A549 treated with Mapracorat at 1 μM for 4 hours (cell line): ENCODE results near the gene VAPA. TPM values are rescaled to one million over a fixed set of nuclear protein-coding genes. Genes with fewer than 3 reads are reported as not detected.

Source experiments
- total RNA-seq: library from RNA; stranded (reverse); fragments of 200-300 nt; extraction: Qiagen RNA extraction; gene quantifications from 5 replicates; pipeline ENCODE4 v1.2.3, GENCODE V29; 2022

VAPA gene, protein sequence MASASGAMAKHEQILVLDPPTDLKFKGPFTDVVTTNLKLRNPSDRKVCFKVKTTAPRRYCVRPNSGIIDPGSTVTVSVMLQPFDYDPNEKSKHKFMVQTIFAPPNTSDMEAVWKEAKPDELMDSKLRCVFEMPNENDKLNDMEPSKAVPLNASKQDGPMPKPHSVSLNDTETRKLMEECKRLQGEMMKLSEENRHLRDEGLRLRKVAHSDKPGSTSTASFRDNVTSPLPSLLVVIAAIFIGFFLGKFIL
- 150 to 188 TPM (median 162 TPM) in 5 replicates for total RNA-seq

DNA sequence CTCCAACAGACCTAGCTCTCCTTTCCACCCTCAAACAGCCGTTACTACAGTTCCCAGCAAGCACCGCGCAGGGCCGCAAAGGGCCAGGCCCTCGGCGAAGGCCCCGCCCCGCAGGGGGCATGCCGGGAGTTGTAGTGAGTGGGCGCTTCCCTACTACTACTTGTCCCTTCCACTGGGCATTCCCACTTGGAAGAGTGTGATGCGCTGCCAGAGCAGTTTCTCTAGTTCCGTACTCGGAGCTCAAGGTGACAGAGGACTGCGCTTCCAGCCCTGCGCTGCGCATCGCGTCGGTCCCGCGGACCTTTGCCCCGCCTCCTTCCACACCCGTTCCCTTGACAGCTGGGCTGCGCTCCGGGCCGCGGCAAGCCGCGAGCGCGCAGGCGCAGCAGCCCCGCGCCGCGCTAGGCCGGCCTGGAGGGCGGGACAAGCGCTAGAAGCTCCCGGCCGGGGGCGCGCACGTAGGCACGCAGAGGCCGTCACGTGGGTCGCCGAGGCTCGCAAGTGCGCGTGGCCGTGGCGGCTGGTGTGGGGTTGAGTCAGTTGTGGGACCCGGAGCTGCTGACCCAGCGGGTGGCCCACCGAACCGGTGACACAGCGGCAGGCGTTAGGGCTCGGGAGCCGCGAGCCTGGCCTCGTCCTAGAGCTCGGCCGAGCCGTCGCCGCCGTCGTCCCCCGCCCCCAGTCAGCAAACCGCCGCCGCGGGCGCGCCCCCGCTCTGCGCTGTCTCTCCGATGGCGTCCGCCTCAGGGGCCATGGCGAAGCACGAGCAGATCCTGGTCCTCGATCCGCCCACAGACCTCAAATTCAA is at the start of gene VAPA:
Gene VAPA (plus strand): TSS at position 491 of the 808 bp plus-strand sequence. CDS start 241 bp downstream, at position 732.

DNA sequence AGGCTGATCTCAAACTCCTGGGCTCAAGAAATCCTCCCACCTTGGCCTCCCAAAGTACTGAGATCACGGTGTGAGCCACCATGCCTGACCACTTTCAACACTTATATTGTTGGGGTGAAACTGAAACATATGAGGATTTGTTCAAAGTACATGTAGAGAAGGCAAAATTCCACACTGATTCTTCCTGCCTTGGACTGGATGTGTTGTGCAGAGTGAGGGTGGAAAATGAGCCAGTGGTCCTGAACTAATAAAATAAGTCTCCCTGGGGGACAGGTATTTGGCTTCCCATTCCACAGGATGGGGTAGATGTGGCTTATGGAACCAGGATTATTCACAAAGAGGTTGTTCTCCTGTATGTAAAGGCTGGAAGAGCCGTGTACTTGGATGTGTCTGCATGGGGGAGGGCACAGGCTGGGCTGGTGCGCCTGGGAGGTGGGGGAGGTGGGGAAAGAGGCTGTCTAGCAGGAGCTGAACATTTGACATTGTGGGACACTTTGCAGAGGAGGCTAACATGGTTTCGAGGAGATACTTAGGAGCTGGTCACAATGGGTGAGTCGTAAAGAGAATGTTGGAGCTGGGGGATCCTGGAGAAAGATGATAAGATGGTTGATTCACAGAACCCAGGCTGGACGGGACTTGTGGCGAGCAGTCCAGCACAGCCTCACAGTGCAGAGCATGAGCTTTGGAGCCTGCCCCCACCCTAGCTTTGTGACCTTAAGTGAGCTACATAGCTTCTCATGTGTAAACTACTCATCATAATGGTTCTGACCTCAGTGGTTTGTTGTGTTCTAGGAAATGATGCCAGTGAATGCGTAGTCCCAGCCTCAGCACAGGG is 28.4 kb upstream of the VAPA start, which contains the start of gene TXNDC2:
Gene TXNDC2 (plus strand): TSS at position 804 of the 835 bp plus-strand sequence. CDS start 708 bp downstream, outside the sequence.

Other genes starting within 250 kb of the VAPA start
- 18.1 to 24.3 TPM (median 22.0 TPM) in 5 replicates for gene RAB31, start 205.7 kb upstream of the VAPA start, total RNA-seq
- gene TXNDC2, start 28.0 kb upstream of the VAPA start, total RNA-seq = 0.06 to 0.45 TPM (median 0.19 TPM) in 5 replicates